HG03342 (cell line): ENCODE measurements around the gene SERPINI1.
A peak's percentile ranks its signal among the peaks of the same experiment; 100 is the strongest.

ENCODE experiments used
- ATAC-seq: cut with Tn5 transposase; IDR thresholded peaks from one replicate; pipeline ENCODE4 v1.9.1; 2021; ENCODE audit warnings: mild to moderate bottlenecking, moderate library complexity; ENCODE audit not compliant: unreplicated experiment

Gene SERPINI1

DNA sequence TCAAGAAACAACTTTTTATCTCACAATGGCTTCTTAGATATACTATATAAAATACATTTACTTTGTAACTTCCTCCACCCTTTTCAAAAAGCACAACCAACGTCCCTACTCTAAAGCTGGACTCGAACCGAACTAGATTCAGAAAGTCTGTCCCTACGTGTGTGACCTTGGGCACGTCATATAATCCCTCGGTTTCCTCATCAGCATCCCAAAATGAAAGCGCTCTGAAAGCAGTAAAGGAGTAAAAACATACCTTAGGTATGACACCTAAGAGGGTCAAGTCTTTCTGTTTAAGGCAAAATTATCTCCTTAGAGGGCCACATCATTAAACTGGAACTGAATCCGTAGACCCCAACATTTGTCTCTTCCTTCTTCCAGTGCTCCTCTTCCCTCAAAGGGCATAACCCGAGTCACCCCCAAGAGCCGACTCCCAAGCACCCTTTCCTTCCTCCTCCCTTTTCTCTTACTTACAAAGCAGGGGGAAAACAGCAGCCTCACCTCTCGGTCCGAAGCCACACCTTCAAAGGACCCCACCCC lies 1.5 kb upstream of the SERPINI1 start:
- ATAC-seq, result no peak

DNA sequence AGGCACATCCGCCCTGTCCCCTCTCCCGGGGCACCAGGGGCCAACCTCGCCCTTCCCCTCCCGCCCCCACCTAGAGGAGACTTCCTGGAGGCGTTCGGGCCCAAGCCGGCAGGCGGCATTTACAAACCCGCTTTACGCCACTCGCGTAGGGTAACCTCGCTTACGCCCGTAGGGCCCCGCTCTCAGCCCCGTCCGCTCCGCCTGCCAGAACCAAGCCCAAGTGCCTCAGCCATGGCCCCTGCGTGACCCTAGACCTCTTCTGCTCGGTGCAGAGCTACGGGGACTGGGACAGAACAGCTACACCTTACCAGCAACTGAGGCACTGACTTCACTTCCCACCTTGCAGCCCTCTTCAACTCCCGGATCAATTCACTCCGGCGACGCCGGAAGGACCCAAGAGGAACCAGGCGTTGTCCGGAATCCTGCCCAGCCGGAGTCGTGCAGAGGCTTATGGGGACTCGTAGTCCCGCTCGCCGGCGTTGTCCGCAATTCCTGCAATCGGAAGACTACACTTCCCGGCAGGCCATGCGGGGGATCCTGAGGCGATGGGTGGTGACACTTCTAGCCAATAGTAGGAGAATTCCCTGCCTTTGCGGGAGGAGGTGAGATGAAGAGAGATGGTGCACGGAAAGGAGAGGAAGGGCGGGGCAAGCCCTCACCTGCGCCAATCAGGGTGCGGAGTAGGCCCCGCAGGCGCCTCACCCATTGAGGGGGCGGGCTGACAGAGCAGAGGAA lies 856 bp upstream of the SERPINI1 start, which contains the start of gene PDCD10:
Gene PDCD10 (minus strand): TSS at position 395 of the 735 bp plus-strand sequence. CDS start 14,735 bp downstream, outside the sequence.
- peak; percentile 88 for ATAC-seq

DNA sequence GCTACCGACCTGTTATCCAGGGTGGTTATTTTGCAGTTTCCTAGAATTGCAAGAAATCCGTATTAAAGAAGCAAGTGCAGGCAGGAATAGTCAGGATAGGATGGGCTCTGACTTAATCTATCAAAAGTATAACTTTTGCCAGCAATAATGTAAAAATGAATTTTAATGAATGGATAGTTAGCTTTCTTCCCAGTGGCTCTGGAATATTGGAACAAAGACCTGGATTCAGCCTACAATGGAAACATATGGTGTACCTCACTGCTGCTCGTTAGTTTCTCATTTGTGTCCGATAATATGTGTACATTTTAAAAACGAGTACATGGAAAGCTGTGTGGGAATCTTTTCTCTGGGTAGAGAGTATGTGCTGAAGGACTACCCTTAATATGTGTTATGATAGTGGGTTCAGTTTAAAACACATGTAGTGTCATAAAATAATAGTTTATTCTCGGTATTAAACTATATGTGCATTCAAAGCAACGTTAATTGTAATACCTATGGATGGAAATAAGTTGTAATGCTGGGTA lies 805 bp downstream of the SERPINI1 start:
- ATAC-seq, result no peak

DNA sequence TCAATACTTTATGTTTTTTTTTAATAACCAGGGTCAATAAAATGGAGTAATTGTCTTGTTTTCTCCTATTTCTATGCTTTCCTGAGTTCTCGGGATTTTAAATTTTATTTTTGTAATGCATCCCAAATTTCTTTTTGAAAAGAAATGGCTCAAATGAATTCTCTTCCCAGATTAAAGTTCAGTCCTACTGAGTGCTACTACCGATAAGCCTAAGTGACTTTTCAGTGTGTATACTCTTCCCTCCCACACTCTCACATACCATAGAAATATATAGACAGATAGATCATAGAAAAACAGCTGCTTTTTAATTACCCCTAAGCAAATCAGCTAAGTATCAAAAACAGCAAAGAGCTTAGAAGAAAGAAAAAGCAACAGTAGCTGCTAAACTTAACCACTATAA lies 1.5 kb downstream of the SERPINI1 start:
- no peak for ATAC-seq

DNA sequence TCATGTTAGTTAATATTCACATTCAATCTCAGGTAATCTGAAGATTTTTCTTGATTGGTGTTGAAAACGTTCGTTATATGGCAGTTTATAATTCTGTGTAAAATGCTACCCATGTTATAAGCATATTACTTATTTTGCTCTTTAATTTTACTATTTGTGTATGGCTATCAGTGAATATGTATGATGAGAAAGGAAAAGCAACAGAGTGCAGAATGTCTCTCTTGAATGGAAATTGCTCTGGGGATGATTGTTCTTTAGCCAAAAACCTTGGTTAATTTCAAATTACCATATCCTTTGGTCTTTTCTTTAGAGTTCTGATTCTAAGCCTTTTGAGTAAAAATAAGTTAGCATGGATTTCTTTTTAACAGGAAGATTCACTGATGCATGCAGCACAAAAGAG lies 2.5 kb downstream of the SERPINI1 start:
- no peak for ATAC-seq

DNA sequence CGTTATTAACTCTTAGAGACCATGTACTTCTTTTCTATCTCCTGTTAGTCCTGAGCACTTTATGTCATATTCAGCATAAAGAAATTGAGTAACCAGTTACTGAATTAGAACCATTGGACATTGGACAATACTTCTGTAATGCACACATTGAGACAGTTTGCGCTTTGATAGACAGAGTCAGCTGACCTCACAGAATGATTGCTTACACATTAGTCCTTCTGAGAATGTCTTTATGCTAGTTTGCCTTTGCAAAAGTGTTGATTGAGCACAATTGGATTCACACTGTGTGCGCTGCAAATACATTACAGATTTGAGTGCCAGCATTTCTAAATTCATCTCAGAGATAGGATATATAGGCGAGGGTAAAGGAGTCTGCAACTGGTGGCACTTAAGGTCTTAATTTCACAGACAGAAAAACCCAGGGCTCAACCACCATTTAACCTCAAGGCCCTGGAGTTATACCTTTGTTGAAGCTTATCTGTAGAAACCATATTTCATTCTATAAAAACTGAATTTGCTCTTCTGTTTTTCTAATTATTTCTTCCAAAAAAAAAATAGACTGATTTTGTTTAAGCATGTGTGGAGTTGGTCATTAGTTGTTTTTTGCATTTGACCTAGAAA lies 3.8 kb downstream of the SERPINI1 start:
- no peak for ATAC-seq

DNA sequence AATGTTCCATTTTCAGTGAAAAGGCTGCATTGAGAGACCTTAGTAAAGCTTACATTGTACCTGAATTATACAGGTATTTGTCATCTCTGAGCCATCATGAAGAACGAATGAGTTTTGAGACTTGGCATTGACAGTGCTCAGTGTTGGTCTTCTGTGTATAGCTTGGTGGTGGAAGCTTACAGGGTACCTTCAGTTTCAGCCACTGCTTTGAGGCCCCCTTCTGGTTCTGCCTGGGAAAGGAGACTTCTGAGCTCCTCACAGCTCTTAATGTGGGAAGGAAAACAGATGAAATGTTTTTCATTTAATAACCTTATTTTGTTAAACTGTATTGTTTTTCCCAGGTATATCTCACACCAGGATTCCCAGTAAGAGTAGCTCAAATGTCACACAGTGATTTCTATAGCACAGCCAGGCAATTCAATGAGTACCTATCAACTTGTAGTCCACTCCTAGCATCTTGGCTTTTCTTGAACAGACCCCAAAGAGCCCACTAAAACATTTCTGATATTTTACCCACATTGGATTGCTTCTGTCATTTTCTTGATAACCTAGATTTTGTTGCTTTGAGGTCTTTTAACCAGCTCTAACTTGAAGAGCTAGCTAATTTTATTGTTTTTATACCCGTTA lies 5.6 kb downstream of the SERPINI1 start:
- ATAC-seq, result peak; percentile 90

DNA sequence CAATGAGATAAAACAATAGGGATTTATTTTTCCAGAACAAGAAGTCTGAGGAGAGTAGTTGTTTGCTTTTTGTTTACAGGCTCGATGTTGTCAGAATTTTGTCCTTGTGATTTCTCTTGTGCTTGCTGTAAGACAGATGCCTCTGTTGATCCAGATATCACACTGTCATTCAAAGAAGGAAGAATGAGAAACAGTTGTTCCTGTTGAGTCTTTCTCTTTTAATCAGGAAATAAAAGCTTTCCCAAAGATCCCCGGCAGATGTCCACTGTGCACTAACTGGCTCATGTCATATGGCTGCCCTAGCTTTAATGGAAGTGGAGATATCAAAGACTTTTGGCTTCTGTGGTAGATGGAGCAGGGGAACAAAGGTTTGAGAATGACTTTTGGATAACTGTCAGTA lies 6.8 kb downstream of the SERPINI1 start:
- ATAC-seq, result no peak

DNA sequence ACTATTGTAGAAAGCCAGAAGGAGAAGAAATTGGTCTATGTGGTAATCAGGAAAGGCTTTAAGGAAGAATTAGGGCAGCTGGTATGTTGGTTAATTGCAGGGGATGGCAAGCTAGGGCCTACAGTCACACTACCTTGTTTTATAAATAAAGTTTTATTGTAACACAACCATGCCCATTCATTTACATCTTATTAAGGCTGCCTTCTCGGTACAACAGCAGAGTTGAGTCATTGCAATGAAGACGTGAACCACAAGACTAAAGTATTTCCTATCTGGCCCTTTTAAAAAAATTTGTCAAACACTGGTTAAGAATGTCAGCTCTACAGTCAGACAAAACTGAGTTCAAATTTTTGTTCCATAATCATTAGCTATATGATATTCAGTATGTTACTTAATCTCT lies 8.3 kb downstream of the SERPINI1 start:
- no peak for ATAC-seq

DNA sequence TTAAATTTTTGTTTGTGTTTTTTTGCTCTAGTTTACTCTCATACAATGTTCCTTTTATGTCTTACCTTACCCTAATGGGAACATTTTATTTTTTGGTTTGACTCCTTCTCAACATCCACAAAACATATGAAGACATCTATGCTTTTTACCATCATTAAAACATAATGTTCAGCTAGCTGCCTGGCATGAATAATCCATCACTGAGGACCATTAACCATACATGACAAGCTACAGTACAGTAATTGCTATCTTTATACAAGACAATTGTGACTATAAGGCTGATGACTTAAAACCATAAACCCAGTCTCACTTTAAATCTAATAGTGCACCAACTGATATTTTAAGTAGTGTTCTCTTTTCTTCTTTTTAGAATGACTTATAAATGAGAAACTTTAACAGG lies 13.7 kb downstream of the SERPINI1 start:
- ATAC-seq, result no peak

DNA sequence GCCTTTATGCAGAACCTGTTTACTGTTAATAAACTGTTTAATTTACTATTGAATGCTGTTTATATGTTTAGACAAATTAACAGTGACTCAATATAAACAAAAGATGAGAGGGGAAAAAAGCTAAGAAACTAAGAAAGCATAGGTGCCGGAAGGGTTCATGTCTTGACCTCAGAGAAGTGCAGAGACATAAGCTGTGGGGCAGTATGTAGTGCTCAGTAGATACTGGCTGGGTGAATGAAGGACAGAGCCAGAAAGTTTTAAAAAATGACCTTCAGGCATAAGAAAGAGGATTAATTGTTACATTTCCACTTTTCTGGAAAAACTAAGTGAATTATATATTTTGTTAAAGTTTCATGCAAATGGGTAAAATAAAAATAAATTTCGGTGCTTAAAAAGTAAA lies 14.2 kb downstream of the SERPINI1 start:
- no peak for ATAC-seq

DNA sequence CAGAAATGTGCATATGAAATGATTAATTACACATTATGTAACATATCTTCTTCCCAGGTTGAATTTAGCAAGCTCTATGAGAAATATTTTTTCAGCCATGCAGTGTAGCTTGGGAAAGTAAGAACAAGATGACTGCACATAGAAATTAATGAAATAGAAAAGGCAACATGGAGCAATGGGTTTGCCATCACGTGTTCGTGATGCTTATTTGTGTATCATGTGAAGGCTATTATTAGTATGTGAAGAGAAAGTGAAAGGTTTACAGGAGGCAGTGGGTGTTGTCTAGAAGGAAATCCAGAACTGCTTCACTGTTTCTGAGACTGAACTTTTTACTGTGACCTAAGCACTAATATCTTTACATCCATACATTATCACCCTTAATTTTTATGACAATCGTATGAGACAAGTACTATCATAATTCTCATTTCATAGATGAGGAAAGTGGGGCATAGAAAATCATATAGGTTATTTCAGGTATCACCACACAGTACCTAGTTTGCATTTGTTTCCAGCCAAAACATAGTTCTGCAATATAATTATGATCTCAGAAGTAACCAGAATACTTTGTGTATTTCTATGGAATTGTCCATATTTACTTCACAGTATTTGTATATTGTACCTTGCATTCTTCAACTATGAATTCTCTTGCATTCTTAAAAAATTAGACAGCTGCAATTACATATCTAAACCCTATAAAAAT lies 14.9 kb downstream of the SERPINI1 start:
- peak; percentile 99 for ATAC-seq

DNA sequence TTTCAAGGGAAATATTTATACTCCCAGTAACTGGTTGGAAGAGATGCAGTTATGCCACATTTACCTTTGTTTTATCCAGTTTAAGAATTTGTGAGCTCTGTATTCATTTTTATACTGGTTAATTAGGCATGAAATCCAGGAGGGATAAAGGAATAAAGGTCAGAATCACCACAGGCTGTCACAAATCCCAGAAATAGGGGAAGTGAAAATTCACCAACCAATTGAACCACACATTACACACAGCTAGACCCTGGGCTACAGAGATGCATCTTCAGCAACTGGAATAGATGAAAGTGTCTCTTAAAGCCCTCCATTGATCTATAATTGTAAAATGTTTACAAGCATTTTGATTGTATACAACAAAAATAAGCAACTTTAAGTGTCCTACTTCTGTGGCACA lies 18.5 kb downstream of the SERPINI1 start:
- no peak for ATAC-seq

DNA sequence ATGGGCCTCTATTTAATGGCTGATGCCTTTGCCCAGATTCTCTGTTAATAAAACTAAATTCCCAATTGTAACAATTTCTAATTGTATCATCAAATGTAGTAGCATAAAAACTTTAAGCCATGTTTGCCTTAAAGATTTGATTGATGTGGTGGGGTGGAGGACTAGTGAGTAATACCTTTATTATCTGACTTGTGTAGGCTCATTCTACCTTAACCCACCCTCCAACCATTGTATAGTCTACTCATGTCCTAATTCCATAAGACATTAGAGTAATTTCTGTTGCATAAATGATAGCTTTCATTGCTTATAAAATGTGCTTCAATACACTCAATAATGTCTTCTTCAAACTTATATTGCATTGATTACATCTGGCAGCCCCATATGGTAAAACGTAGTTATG lies 25.8 kb downstream of the SERPINI1 start:
- ATAC-seq, result no peak

DNA sequence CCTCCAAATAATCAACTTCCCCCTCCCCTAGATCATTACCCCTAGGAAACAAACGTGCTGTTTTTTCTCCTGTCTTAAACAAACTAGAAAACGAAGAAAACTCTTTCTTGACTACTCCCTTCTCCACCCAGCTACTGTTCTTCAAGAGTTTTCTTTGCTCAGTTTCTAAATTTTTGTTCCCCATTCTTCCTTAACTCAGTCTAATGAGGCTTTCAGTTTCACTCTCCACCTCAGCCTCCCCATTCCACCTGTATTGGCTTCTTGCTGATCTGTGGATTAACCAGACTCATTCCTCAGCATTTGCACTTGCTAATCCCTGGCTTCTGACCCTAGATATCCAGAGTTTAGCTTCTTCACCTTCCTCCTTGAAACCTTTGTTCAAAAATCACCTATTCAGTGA lies 26.8 kb downstream of the SERPINI1 start:
- no peak for ATAC-seq

DNA sequence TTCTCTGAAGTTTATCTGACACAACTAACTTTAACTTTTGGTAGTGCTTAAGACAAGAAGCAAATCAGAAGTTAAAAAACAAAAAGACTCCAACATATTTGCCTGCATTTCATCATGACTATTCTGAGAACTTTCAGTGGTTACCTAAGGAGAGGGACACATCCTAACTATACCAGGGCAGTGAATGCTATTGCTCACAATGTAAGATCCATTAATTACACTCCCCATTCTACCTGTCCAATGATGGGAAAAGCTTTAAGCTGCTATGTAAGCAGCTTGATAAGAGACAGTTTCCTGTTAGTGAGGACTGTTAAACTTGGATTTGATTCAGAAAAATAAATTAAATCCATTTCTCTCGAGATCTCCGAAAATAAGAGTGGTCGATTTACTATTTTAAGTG lies 37.5 kb downstream of the SERPINI1 start:
- peak; percentile 42 for ATAC-seq

DNA sequence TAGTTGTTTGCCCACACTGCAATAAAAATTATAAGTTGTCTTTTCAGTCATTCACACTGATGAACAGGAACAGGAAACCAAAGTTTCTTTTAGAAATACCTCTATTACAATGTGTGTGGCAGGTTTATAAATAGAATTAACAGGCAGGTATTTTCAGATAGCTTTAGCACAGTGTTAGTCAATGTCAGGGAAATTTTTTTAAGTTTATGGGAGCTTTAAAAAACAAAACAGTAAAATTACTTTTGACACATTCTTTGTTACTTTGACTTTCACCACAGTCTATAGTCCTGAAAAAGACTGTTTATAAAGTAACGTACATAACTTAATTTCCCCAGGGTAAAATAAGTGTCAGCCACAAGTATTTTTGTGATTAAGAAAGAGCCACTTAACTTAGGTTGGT lies 38.1 kb downstream of the SERPINI1 start:
- ATAC-seq, result peak; percentile 72

DNA sequence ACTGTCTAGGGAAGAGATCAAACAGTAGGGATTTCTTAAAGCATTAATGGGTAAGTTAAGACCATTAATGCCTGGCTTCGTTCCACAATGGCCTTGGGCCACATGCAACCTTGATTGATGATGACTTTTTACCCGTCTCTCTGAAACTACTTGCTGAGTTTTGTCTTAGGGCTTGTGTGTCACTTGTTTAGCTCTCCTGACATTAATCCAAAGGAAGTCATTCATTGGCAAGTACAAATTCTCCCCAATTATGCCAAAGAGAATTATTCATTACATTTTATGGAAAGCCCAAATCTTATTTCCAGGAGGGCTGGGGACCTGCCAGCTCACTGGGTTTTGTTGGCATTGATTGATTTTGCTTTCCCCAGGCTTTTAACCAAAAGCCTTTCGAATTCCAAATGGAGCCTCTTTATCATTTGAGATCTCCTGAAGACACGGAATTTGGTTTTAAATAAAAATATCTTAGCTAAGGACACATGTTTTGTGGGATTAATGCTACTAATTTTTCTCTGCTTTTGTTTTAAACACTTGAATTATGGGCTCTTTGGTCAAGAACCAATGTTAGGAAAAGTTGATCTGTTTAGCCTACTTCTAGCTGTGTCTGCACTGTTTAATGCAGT lies 40.7 kb downstream of the SERPINI1 start:
- no peak for ATAC-seq

DNA sequence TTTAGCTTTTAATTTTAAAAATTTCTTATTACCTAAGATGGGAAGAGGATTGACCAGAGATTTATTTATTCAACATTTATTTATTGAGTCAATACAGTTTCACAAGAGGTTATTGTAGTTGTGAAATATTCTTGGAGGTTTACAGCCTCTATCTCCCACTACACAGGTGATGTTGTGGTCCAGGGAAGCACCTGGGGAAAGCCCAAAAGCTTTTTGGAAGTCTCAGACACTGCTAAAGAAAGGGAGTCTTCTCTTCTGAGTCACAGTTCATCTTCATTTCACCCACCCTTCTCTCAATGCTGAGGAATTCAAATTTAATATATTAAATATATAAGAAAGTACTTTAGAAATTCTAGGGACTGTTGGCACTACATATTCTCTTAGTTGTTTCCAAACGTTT lies 41.8 kb downstream of the SERPINI1 start:
- no peak for ATAC-seq

DNA sequence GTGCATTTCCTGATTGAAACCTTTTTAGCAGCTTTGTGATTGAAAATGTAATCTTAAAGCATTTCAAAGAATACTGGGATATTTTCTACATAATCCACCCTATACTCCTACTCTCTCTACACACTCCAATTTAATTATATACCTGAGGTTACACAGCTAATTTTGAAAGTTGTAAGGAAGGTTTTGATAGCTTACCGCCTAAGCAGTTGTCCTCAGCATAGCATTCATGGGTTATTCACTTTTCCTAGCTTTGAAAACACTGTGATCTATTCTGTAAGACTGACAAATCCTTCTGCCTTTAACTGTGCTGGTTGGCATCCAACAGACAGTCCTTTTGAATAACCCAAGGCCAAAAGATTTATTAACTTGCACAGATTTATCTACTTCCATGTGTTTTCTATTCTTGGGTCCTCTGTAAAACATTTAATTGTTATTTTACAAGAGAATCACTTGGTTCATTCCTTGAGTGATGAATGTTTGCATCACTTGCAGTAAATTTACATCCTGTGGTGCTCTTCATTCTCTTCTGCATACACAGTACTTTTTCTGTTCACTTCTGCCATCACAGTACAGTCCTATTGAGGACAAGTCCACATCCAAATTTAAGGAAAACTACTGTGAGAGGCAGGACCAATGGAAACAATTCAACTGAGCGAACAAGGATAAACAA lies 44.8 kb downstream of the SERPINI1 start:
- no peak for ATAC-seq
